DOHH2 (cell line): Measurements from ENCODE around the gene ATP8B1.

Experiments used
- H3F3A ChIP-seq: fragments of 200-600 bp; sonication (generic), shearing (Covaris generic); 2 replicates; pipeline ENCODE4 v1.6.0; 2016; ENCODE audit warnings: antibody characterized with exemption, mild to moderate bottlenecking; ENCODE audit not compliant: control insufficient read depth, insufficient read depth
- H3K27ac ChIP-seq: fragments of 200-600 bp; sonication (generic); 2 replicates; pipeline ENCODE4 v1.5.1; 2014; ENCODE audit warnings: low read depth, mild to moderate bottlenecking, low read length, moderate library complexity
- H3K27me3 ChIP-seq: fragments of 200-600 bp; sonication (generic); 2 replicates; pipeline ENCODE4 v1.6.1; 2014; ENCODE audit warnings: mild to moderate bottlenecking, low read length, mixed read lengths; ENCODE audit not compliant: control insufficient read depth
- H3K36me3 ChIP-seq: fragments of 200-600 bp; sonication (generic); 2 replicates; pipeline ENCODE4 v1.6.1; 2014; ENCODE audit warnings: mild to moderate bottlenecking, low read length, moderate library complexity, mixed read lengths; ENCODE audit not compliant: control insufficient read depth
- H3K4me1 ChIP-seq: fragments of 200-600 bp; sonication (generic); 2 replicates; pipeline ENCODE4 v1.6.1; 2014; ENCODE audit warnings: mild to moderate bottlenecking, low read length, mixed read lengths; ENCODE audit not compliant: control insufficient read depth
- H3K4me2 ChIP-seq: fragments of 200-600 bp; sonication (generic); 2 replicates; pipeline ENCODE4 v1.6.0; 2014; ENCODE audit warnings: mild to moderate bottlenecking, low read length, moderate library complexity
- H3K4me3 ChIP-seq: fragments of 200-600 bp; sonication (generic); 2 replicates; pipeline ENCODE4 v1.5.1; 2014; ENCODE audit warnings: mild to moderate bottlenecking, low read length, mixed read lengths
- H3K79me2 ChIP-seq: fragments of 200-600 bp; sonication (generic); 2 replicates; pipeline ENCODE4 v1.6.1; 2014; ENCODE audit warnings: mild to moderate bottlenecking, low read length, mixed read lengths; ENCODE audit not compliant: control insufficient read depth
- H3K9me2 ChIP-seq: fragments of 200-600 bp; sonication (generic); replicated peaks from 2 replicates; pipeline ENCODE4 v1.6.1; 2014; ENCODE audit warnings: mild to moderate bottlenecking, low read length, mixed read lengths; ENCODE audit not compliant: control insufficient read depth
- H3K9me3 ChIP-seq: fragments of 200-600 bp; sonication (generic); 2 replicates; pipeline ENCODE4 v1.6.1; 2014; ENCODE audit warnings: antibody characterized with exemption, low read length, mixed read lengths; ENCODE audit not compliant: control insufficient read depth, insufficient read depth
- H4K20me1 ChIP-seq: fragments of 200-600 bp; sonication (generic); 2 replicates; pipeline ENCODE4 v1.6.0; 2014; ENCODE audit warnings: low read depth, mild to moderate bottlenecking, antibody characterized with exemption, low read length, moderate library complexity; ENCODE audit not compliant: control insufficient read depth, insufficient read depth
- EZH2phosphoT487 ChIP-seq: fragments of 200-600 bp; sonication (generic); IDR thresholded peaks from 2 replicates; pipeline ENCODE4 v1.6.1; 2017; ENCODE audit warnings: borderline replicate concordance, mild to moderate bottlenecking, antibody characterized with exemption, low read length, moderate library complexity, mixed read lengths
- TF ChIP-seq, protein P1 (sequence below): fragments of 200-600 bp; sonication (generic); IDR thresholded peaks from one replicate; pipeline ENCODE4 v1.5.1; 2014; ENCODE audit warnings: antibody characterized with exemption, mild to moderate bottlenecking, low read depth, low read length; ENCODE audit not compliant: poor library complexity, severe bottlenecking

The ATP8B1 gene

DNA sequence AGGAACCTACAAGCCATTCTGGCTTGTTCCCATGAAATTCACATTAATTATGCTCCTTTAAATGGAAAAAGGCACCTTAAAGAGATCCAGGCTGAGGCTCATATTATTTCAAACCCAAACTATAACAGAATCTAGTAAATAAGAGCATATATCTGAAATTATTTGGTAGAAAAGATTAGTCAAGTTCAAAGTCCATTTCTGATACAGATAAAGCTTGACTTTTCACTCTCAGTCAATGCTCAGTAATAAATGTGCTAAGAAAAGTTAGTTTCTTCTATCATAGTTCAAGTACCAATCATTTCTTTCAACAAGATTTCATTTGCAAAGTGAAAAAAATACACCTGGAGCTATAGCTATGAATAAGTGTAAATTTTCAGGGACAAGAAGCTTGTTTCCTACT lies 119.6 kb downstream of the ATP8B1 start:
- Histone ChIP-seq H4K20me1 (no peaks in the 10 kb centered on the region), H3K27ac (no peak overlapping the region), H3K79me2 (peaks cover 41% of the 10 kb centered on the region), H3K27me3 (no peaks in the 10 kb centered on the region), H3K9me2 (no peaks in the 10 kb centered on the region), H3K9me3 (no peaks in the 10 kb centered on the region), H3K4me1 (no peaks in the 10 kb centered on the region), H3K4me2 (no peak overlapping the region), H3K36me3 (no peaks in the 10 kb centered on the region), H3F3A (no peaks in the 10 kb centered on the region), H3K4me3 (no peak overlapping the region)
- TF ChIP-seq EZH2phosphoT487 = no peak
- TF ChIP-seq, protein P1, sequence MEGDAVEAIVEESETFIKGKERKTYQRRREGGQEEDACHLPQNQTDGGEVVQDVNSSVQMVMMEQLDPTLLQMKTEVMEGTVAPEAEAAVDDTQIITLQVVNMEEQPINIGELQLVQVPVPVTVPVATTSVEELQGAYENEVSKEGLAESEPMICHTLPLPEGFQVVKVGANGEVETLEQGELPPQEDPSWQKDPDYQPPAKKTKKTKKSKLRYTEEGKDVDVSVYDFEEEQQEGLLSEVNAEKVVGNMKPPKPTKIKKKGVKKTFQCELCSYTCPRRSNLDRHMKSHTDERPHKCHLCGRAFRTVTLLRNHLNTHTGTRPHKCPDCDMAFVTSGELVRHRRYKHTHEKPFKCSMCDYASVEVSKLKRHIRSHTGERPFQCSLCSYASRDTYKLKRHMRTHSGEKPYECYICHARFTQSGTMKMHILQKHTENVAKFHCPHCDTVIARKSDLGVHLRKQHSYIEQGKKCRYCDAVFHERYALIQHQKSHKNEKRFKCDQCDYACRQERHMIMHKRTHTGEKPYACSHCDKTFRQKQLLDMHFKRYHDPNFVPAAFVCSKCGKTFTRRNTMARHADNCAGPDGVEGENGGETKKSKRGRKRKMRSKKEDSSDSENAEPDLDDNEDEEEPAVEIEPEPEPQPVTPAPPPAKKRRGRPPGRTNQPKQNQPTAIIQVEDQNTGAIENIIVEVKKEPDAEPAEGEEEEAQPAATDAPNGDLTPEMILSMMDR = no peak

DNA sequence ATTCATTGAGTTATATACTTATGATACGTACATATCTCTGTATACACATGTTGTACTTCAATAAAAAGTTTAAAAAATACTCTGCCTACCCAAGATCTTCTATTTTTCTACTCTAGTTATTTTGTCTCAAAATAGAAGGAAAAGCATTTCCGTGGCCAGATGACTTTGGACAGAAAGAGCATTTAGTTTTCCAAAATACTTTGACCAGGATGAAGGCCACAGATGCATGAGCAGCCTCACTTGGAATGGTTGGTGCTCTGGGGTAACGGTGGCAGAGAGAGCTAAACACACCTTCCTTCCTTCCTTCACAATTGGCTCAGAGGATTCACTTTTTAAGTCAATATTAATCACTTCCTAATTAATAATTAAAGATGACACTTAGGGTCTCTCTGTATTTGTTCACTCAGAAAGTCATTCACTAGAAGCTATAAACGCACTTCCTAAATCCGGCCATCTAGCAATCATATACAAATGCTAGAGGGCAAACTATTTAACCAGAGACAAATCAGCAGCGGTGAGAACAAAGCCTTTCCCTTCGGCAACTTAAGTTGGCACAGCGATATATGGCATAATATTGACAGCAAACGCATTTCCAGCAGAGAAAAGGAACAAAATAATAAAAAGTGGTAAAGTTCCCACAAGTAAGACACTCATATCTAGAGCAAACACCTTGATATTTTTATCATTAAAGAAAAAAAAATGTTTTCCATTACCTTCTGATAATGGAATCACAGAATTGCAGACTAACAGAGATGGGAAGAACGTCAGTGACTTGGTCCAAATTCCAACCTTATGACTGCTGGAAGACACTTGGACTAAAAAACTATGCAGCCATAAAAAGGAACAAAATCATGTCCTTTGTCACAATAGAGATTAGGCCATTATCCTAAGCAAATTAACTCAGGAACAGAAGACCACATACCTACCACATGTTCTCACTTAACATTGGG lies 125.6 kb downstream of the ATP8B1 start:
- H3K9me3 ChIP-seq = peaks cover 3% of the 10 kb centered on the region; the same call in 1 of the 2 replicates
- H3K4me2 ChIP-seq = no peak overlapping the region
- no peak overlapping the region for H3K4me3 ChIP-seq
- peaks cover 55% of the 10 kb centered on the region for H3K79me2 ChIP-seq
- H3F3A ChIP-seq = no peaks in the 10 kb centered on the region
- H3K36me3 ChIP-seq = no peaks in the 10 kb centered on the region
- no peaks in the 10 kb centered on the region for H3K4me1 ChIP-seq
- no peak overlapping the region for H3K27ac ChIP-seq
- H4K20me1 ChIP-seq = no peaks in the 10 kb centered on the region
- TF ChIP-seq, protein P1 = no peak
- no peak for TF ChIP-seq EZH2phosphoT487
- no peaks in the 10 kb centered on the region for H3K27me3 ChIP-seq
- H3K9me2 ChIP-seq = no peaks in the 10 kb centered on the region

DNA sequence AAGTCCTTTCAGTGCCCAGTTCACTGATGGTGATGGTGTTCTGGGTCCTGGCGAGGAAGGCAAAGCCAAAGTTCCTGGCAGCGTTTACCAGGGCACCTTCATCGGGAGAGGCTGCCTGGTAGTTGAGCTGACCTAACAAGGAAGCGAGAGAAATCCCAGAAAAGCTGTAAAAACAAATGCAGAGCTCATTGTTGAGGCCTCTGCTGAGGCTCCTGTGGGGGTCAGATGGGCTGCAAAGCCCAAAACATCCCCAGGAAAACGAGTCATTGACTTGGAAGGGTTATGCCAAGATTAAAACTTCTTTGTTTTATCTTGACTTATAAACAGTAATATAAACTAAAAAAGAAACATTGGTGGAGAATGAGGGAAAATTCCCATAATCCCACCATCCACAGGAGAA lies 128.2 kb downstream of the ATP8B1 start:
- Histone ChIP-seq H3K4me2 (no peak overlapping the region), H3F3A (no peaks in the 10 kb centered on the region), H3K36me3 (0 out of 2 replicates have a peak, but pooled peaks cover 4% of the 10 kb centered on the region), H4K20me1 (no peaks in the 10 kb centered on the region), H3K4me1 (no peaks in the 10 kb centered on the region), H3K9me3 (peaks cover 13% of the 10 kb centered on the region; the same call in 1 of the 2 replicates), H3K27ac (no peak overlapping the region), H3K27me3 (no peaks in the 10 kb centered on the region), H3K4me3 (no peak overlapping the region), H3K9me2 (no peaks in the 10 kb centered on the region), H3K79me2 (peaks cover 69% of the 10 kb centered on the region)
- TF ChIP-seq, protein P1 = no peak
- no peak for TF ChIP-seq EZH2phosphoT487
